A673 (cell line): Measurements from ENCODE around the gene PLAC1. TPM values are rescaled to one million over a fixed set of nuclear protein-coding genes. Genes with fewer than 3 reads are reported as not detected.
A peak's percentile ranks its signal among the peaks of the same experiment; 100 is the strongest.

Source experiments
- BruUV-seq: library from RNA; stranded (reverse); fragments of 400-500 nt; replicated peaks from 2 replicates; lab custom pipeline; 2021; lab: Mats Ljungman, UMichigan
- CTCF ChIA-PET: fragments of 300-600 bp; sonication (Branson Sonifier 250); formaldehyde crosslinking; loops from one replicate; lab custom pipeline; 2022; ENCODE audit warnings: antibody characterized with exemption; lab: Charles Lee
- POLR2A ChIA-PET: fragments of 300-600 bp; sonication (Branson Sonifier 250); formaldehyde crosslinking; loops from one replicate; lab custom pipeline; 2022; ENCODE audit warnings: antibody characterized with exemption; ENCODE audit not compliant: low non-redundant PET; lab: Charles Lee
- DNase-seq: peaks from one replicate; pipeline ENCODE4 v3.0.0-alpha.2; 2015; ENCODE audit warnings: low spot score
- H3K27ac ChIP-seq: fragments of 200-600 bp; sonication (generic); 2 replicates; pipeline ENCODE4 v1.5.1; 2016; ENCODE audit warnings: mixed run types, low read depth, mild to moderate bottlenecking, mixed read lengths, antibody characterized with exemption, low read length; ENCODE audit not compliant: poor library complexity, severe bottlenecking
- H3K27me3 ChIP-seq: fragments of 200-600 bp; sonication (generic); replicated peaks from 2 replicates; pipeline ENCODE4 v1.6.1; 2017; ENCODE audit warnings: mixed run types, low read depth, mild to moderate bottlenecking, mixed read lengths, antibody characterized with exemption, low read length; ENCODE audit not compliant: insufficient read depth, poor library complexity
- H3K36me3 ChIP-seq: fragments of 200-600 bp; sonication (generic); 2 replicates; pipeline ENCODE4 v1.6.1; 2016; ENCODE audit warnings: mixed run types, mild to moderate bottlenecking, mixed read lengths, antibody characterized with exemption, low read length; ENCODE audit not compliant: insufficient read depth, poor library complexity, severe bottlenecking
- H3K4me1 ChIP-seq: fragments of 200-600 bp; sonication (generic); 2 replicates; pipeline ENCODE4 v1.6.1; 2017; ENCODE audit warnings: mixed run types, mild to moderate bottlenecking, mixed read lengths, antibody characterized with exemption, low read length; ENCODE audit not compliant: insufficient read depth, poor library complexity, severe bottlenecking
- H3K4me3 ChIP-seq: fragments of 200-600 bp; sonication (generic); 2 replicates; pipeline ENCODE4 v1.5.1; 2016; ENCODE audit warnings: low read depth, mixed run types, mild to moderate bottlenecking, mixed read lengths, low read length; ENCODE audit not compliant: poor library complexity, severe bottlenecking
- H3K9me3 ChIP-seq: fragments of 200-600 bp; sonication (generic); 2 replicates; pipeline ENCODE4 v1.6.1; 2016; ENCODE audit warnings: mixed run types, low read depth, mild to moderate bottlenecking, mixed read lengths, antibody characterized with exemption, low read length; ENCODE audit not compliant: poor library complexity, severe bottlenecking
- CTCF ChIP-seq: fragments of 300-800, 200-600 bp; sonication (generic); conservative IDR thresholded peaks from 2 replicates; pipeline ENCODE4 v1.5.1; 2017; ENCODE audit warnings: low read depth, mild to moderate bottlenecking, antibody characterized with exemption, low read length, moderate library complexity, mixed read lengths
- EZH2 ChIP-seq: fragments of 200-600 bp; sonication (generic); IDR thresholded peaks from 2 replicates; pipeline ENCODE4 v1.6.1; 2017; ENCODE audit warnings: borderline replicate concordance, low read depth, mild to moderate bottlenecking, mixed read lengths, antibody characterized with exemption, low read length; ENCODE audit not compliant: poor library complexity, severe bottlenecking
- intact Hi-C: fragments of 100-400 bp; cut with micrococcal nuclease; formaldehyde crosslinking; loops from one replicate; pipeline ENCODE4 v1.10.0; 2022; ENCODE audit not compliant: unreplicated experiment
- total RNA-seq: library from RNA; stranded (reverse); gene quantifications from 2 replicates; pipeline ENCODE4 v1.2.3, GENCODE V29; 2021

The PLAC1 gene
- total RNA-seq, 1 experiment from 2014 or later = 0.43 TPM

DNA sequence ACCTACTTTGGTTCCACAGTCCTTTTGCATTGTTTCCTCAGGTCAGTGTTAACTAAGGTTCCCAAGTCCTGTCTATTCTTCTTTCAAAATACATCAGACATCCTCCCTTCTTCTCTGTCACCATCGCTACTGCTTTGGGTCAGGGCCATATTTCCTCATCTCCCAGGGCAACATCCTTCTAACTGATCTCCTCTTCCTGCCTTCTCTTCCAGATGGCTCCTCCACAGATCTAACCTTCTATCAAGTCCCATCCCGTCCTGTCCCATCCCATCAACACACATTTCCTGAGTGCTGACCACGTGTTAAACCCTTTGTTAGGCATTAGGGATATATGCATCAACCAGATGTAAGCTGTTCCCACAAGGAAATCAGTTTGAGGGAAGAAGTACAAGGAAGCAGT is 25.9 kb downstream of the PLAC1 start:
- BruUV-seq = no TSS peak
- H3K27ac ChIP-seq = no peak overlapping the region
- no peak for DNase-seq
- no peak overlapping the region for H3K4me3 ChIP-seq
- CTCF ChIA-PET = no interaction called here
- no peak for TF ChIP-seq EZH2
- TF ChIP-seq CTCF = no peak
- no peaks in the 10 kb centered on the region for H3K4me1 ChIP-seq
- no peaks in the 10 kb centered on the region for H3K27me3 ChIP-seq
- intact Hi-C loops = no loop called here
- no peaks in the 10 kb centered on the region for H3K9me3 ChIP-seq
- POLR2A ChIA-PET = no interaction called here
- no peaks in the 10 kb centered on the region for H3K36me3 ChIP-seq

DNA sequence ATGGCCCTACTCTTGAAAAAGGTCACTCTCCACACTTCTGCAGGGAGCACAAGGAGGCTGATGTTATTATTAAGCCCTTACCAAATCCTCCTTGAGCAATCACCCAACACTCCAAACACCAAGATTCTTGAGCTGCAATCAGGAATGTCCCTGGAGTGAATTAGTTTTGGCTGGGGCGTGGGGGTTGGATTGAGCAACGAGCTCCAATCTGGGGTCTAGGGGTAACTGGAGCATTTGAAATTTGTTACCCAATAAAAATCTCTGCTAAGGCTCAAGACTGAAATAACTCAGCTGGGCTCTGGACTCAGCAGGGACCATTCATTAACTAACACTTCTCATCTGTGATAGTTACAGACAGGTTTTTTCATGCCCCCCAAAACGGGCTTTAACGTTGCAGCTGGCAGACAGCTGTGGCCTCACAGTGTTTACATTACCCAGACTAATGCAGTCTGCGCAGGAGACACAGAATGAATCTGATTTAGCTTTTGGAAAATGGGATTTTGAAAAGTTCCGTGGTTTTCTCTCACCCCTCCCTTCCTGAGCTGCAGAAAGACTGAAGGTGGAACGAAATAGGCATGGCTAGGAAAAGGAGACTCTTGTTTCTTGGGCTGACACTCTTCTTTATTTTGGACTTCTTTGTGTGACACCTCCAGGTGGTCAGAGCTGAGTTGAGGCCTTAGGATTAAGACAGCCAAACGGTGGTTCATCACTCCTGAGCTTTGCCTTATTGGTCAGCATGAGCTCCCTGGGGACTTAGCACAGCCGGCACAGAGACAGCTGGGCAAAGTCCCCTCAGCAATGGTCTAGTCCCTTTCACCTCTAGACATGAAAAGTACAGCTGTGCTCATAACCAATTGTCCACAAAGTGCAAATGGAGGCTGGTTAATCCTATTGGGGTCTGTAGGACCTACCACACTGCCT is 26.6 kb downstream of the PLAC1 start:
- TF ChIP-seq CTCF (no peak), EZH2 (no peak)
- POLR2A ChIA-PET = no interaction called here
- CTCF ChIA-PET = no interaction called here
- Histone ChIP-seq H3K27ac (no peak overlapping the region), H3K4me1 (no peaks in the 10 kb centered on the region), H3K4me3 (no peak overlapping the region), H3K9me3 (no peaks in the 10 kb centered on the region), H3K27me3 (no peaks in the 10 kb centered on the region), H3K36me3 (no peaks in the 10 kb centered on the region)
- intact Hi-C loops = no loop called here
- DNase-seq = peak; percentile 10
- BruUV-seq = no TSS peak

- intact Hi-C loops = no loop called here
- no peaks in the 10 kb centered on the region for H3K27me3 ChIP-seq
- no TSS peak for BruUV-seq
Observed at GRCh38 chrX:134628663-134629062, 29.6 kb downstream of the PLAC1 start.

More at GRCh38 chrX:134628663-134629062, 29.6 kb downstream of the PLAC1 start:
- Histone ChIP-seq H3K4me3 (no peak overlapping the region), H3K27ac (no peak overlapping the region), H3K4me1 (peaks cover under 1% of the 10 kb centered on the region), H3K36me3 (no peaks in the 10 kb centered on the region), H3K9me3 (no peaks in the 10 kb centered on the region)
- POLR2A ChIA-PET = no interaction called here
- CTCF ChIA-PET = no interaction called here
- DNase-seq = no peak
- TF ChIP-seq CTCF (no peak), EZH2 (no peak)
